Measurements from ENCODE around the gene NEXN.

DNA sequence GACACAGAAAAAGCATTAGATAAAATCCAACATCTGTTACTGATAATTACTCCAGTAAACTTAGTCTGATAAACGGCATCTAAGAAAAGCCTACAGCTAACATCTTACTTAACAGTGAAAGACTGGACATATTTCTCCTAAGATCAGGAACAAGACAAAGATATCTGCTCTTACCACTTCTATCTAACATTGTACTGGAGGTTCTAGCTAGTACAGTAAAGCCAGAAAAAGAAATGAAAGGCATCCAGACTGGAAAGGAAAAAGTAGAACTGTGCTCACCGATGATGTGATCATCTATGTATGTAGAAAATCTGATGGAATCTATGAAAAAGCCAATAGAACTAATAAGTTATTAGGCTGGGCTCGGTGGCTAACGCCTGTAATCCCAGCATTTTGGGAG, 21.7 kb downstream of the NEXN start:
- TF ChIP-seq SP1 (IDR thresholded peaks at IDR 0.05) (no peak), BHLHE40 (IDR thresholded peaks at IDR 0.05; ENCODE audit: borderline replicate concordance) (no peak)

Data from HEK293T (cell line).